ENCODE data around the gene COL8A1.

Gene COL8A1

GRCh38 chr3:99761415-99762165 lies 123.2 kb downstream of the COL8A1 start:
- peak; percentile 53 for DNase-seq

- DNase-seq, result no peak
Measured at GRCh38 chr3:99762901-99763300, 124.5 kb downstream of the COL8A1 start.

GRCh38 chr3:99764377-99764776 lies 126.0 kb downstream of the COL8A1 start:
- DNase-seq, result peak; percentile 46

- DNase-seq, result peak; percentile 93
Measured at GRCh38 chr3:99765042-99765942, 126.9 kb downstream of the COL8A1 start.

GRCh38 chr3:99767291-99767690 lies 128.9 kb downstream of the COL8A1 start:
- DNase-seq, result peak; percentile 93

- no peak for DNase-seq
Measured at GRCh38 chr3:99768126-99768525, 129.7 kb downstream of the COL8A1 start.

- no peak for DNase-seq
Measured at GRCh38 chr3:99768808-99769501, 130.6 kb downstream of the COL8A1 start.

GRCh38 chr3:99772171-99772570 lies 133.8 kb downstream of the COL8A1 start:
- DNase-seq, result no peak

- DNase-seq, result no peak
Measured at GRCh38 chr3:99772671-99773070, 134.3 kb downstream of the COL8A1 start.

GRCh38 chr3:99774467-99774866 lies 136.1 kb downstream of the COL8A1 start:
- peak; percentile 94 for DNase-seq

- DNase-seq, result peak; percentile 34
Measured at GRCh38 chr3:99776516-99777209, 138.3 kb downstream of the COL8A1 start.

GRCh38 chr3:99777210-99777549 lies 138.8 kb downstream of the COL8A1 start:
- peak; percentile 37 for DNase-seq

- no peak for DNase-seq
Measured at GRCh38 chr3:99777708-99778107, 139.3 kb downstream of the COL8A1 start.

GRCh38 chr3:99780749-99781148 lies 142.4 kb downstream of the COL8A1 start:
- peak; percentile 89 for DNase-seq

GRCh38 chr3:99781761-99782160 lies 143.4 kb downstream of the COL8A1 start:
- peak; percentile 80 for DNase-seq

- peak; percentile 97 for DNase-seq
Measured at GRCh38 chr3:99783011-99783573, 144.7 kb downstream of the COL8A1 start.

- DNase-seq, result peak; percentile 69
Measured at GRCh38 chr3:99789011-99789721, 150.8 kb downstream of the COL8A1 start.

- DNase-seq, result no peak
Measured at GRCh38 chr3:99794485-99794884, 156.1 kb downstream of the COL8A1 start.

GRCh38 chr3:99795573-99795972 lies 157.2 kb downstream of the COL8A1 start:
- DNase-seq, result no peak

- no peak for DNase-seq
Measured at GRCh38 chr3:99799422-99799821, 161.0 kb downstream of the COL8A1 start.

- DNase-seq, result no peak
Measured at GRCh38 chr3:99803297-99803696, 164.9 kb downstream of the COL8A1 start.

- DNase-seq, result no peak
Measured at GRCh38 chr3:99805160-99805559, 166.8 kb downstream of the COL8A1 start.
